Kidney (tissue), 14 donors: ENCODE data around the gene EHD4. TPM values are rescaled to one million over a fixed set of nuclear protein-coding genes. Genes with fewer than 3 reads are reported as not detected.

Source experiments
- DNase-seq, 5 donors: peaks; one replicate each; pipeline ENCODE4 v3.0.0-alpha.2; 2013 to 2020
- FAIRE-seq: peaks from 2 replicates; lab custom pipeline; 2012; peaks lifted over from hg19 to GRCh38; lab: Jason Lieb, UNC
- H3K27ac ChIP-seq, 2 donors: one replicate each; pipeline ENCODE4 v1.7.0; 2013; ENCODE audit warnings: low read depth in 2 of 2, low read length in 2 of 2, inconsistent platforms in 1 of 2
- H3K27me3 ChIP-seq: one replicate; pipeline ENCODE4 v1.7.1; 2013; ENCODE audit warnings: low read length, inconsistent platforms; ENCODE audit not compliant: control insufficient read depth, insufficient read depth
- H3K36me3 ChIP-seq, 3 donors: one replicate each; pipeline versions ENCODE4 v1.7.0 to v1.7.1; 2013; ENCODE audit warnings: low read length in 3 of 3, control low read depth in 1 of 3, inconsistent platforms in 1 of 3; ENCODE audit not compliant: insufficient read depth in 3 of 3, control insufficient read depth in 2 of 3
- H3K4me1 ChIP-seq, 3 donors: one replicate each; pipeline versions ENCODE4 v1.7.0 to v1.7.1; 2013; ENCODE audit warnings: low read length in 3 of 3, inconsistent platforms in 1 of 3, low read depth in 1 of 3; ENCODE audit not compliant: control insufficient read depth in 2 of 3, insufficient read depth in 2 of 3
- H3K4me3 ChIP-seq, 3 donors: one replicate each; pipeline versions ENCODE4 v1.7.0 to v1.8.1; 2013; ENCODE audit warnings: low read length in 3 of 3, control low read depth in 1 of 3, inconsistent platforms in 1 of 3
- H3K9ac ChIP-seq, 3 donors: one replicate each; pipeline versions ENCODE4 v1.7.0 to v1.7.1; 2013; ENCODE audit warnings: low read length in 3 of 3, control low read depth in 1 of 3, inconsistent platforms in 1 of 3
- H3K9me3 ChIP-seq, 3 donors: one replicate each; pipeline versions ENCODE4 v1.7.0 to v1.7.1; 2013; ENCODE audit warnings: low read length in 3 of 3, control low read depth in 1 of 3, inconsistent platforms in 1 of 3; ENCODE audit not compliant: control insufficient read depth in 2 of 3, insufficient read depth in 1 of 3
- CTCF ChIP-seq: IDR thresholded peaks from 3 replicates; pipeline ENCODE4 v1.5.1; 2012; ENCODE audit warnings: mild to moderate bottlenecking, moderate library complexity, borderline replicate concordance; ENCODE audit not compliant: insufficient read depth; ENCODE audit errors: extremely low read depth
- intact Hi-C: fragments of 100-400 bp; cut with DNase I; formaldehyde crosslinking; loops from one replicate; pipeline ENCODE4 v1.11.1; 2022
- polyA plus RNA-seq: library from polyadenylated mRNA; stranded (reverse); fragments of 350-450 nt; fragmentation: Illumina TruSeq; extraction: RNeasy Lipid Tissue Mini Kit (QIAGEN cat#74804); gene quantifications from one replicate; pipeline ENCODE4 v1.2.3, GENCODE V29; 2014; ENCODE audit warnings: low read depth, low replicate concordance; ENCODE audit not compliant: insufficient read depth
- total RNA-seq: library from RNA; stranded (reverse); fragmentation: NEBNext Ultra II Directional; extraction: Animal tissue kit (Norgen Biotek cat#: 25700); gene quantifications from one replicate; pipeline ENCODE4 v1.2.1, GENCODE V29; 2021
- donor health status: control.
- donor health status: control.
- donor health status: control.
- donor health status: control.
- donor health status: control.
- donor health status: DM: yes; HTN: yes; CAD: no.
- donor health status: Normal renal cell carcinoma (clear cell type).

EHD4 gene
- total and polyA plus RNA-seq, 2 donors from 2014 or later, result 15.7 to 38.5 TPM

GRCh38 chr15:41870689-41871081 lies 101.7 kb downstream of the EHD4 start:
- no peaks in the 10 kb centered on the region for H3K27me3 ChIP-seq
- no peak overlapping the region for H3K27ac ChIP-seq
- H3K4me1 ChIP-seq, result no peaks in the 10 kb centered on the region
- H3K9ac ChIP-seq, result no peak overlapping the region
- DNase-seq, result no peak
- H3K36me3 ChIP-seq, result no peaks in the 10 kb centered on the region
- H3K9me3 ChIP-seq, result no peaks in the 10 kb centered on the region
- H3K4me3 ChIP-seq, result no peak overlapping the region
- no peak for FAIRE-seq
- no peak for TF ChIP-seq CTCF
- intact Hi-C loops, result no loop called here

GRCh38 chr15:41869770-41870688 lies 102.3 kb downstream of the EHD4 start:
- Histone ChIP-seq H3K27ac (no peak overlapping the region), H3K27me3 (no peaks in the 10 kb centered on the region), H3K36me3 (no peaks in the 10 kb centered on the region), H3K9me3 (no peaks in the 10 kb centered on the region), H3K4me3 (no peak overlapping the region), H3K4me1 (no peaks in the 10 kb centered on the region), H3K9ac (no peak overlapping the region)
- DNase-seq (no peak), FAIRE-seq (no peak)
- intact Hi-C loops, result no loop called here
- no peak for TF ChIP-seq CTCF

GRCh38 chr15:41868321-41868720 lies 104.0 kb downstream of the EHD4 start:
- no peaks in the 10 kb centered on the region for H3K9me3 ChIP-seq
- H3K9ac ChIP-seq, result no peak overlapping the region
- no peaks in the 10 kb centered on the region for H3K4me1 ChIP-seq
- no peak overlapping the region for H3K27ac ChIP-seq
- no peak for TF ChIP-seq CTCF
- no peaks in the 10 kb centered on the region for H3K36me3 ChIP-seq
- H3K4me3 ChIP-seq, result no peak overlapping the region
- FAIRE-seq, result no peak
- intact Hi-C loops, result no loop called here
- no peaks in the 10 kb centered on the region for H3K27me3 ChIP-seq
- DNase-seq, result no peak
